GM18517 (cell line): ENCODE measurements around the gene ATP6V1G2.
A peak's percentile ranks its signal among the peaks of the same experiment; 100 is the strongest.
"Not testable (repeated sequence)": the region's sequence is repeated elsewhere in the genome, so short reads cannot be mapped to it uniquely, and the experiment has no call there.

Source experiments
- ATAC-seq: cut with Tn5 transposase; IDR thresholded peaks from one replicate; pipeline ENCODE4 v1.9.1; 2021; ENCODE audit warnings: mild to moderate bottlenecking, moderate library complexity; ENCODE audit not compliant: unreplicated experiment

Gene ATP6V1G2

DNA sequence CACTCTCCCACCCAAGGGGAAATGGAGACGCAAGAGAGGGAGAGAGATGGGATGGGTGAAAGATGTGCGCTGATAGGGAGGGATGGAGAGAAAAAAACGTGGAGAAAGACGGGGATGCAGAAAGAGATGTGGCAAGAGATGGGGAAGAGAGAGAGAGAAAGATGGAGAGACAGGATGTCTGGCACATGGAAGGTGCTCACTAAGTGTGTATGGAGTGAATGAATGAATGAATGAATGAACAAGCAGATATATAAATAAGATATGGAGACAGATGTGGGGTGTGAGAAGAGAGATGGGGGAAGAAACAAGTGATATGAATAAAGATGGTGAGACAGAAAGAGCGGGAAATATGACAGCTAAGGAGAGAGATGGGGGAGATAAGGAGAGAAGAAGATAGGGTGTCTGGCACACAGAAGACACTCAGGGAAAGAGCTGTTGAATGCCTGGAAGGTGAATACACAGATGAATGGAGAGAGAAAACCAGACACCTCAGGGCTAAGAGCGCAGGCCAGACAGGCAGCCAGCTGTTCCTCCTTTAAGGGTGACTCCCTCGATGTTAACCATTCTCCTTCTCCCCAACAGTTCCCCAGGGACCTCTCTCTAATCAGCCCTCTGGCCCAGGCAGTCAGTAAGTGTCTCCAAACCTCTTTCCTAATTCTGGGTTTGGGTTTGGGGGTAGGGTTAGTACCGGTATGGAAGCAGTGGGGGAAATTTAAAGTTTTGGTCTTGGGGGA is 29.7 kb upstream of the ATP6V1G2 start:
- ATAC-seq, result no peak

DNA sequence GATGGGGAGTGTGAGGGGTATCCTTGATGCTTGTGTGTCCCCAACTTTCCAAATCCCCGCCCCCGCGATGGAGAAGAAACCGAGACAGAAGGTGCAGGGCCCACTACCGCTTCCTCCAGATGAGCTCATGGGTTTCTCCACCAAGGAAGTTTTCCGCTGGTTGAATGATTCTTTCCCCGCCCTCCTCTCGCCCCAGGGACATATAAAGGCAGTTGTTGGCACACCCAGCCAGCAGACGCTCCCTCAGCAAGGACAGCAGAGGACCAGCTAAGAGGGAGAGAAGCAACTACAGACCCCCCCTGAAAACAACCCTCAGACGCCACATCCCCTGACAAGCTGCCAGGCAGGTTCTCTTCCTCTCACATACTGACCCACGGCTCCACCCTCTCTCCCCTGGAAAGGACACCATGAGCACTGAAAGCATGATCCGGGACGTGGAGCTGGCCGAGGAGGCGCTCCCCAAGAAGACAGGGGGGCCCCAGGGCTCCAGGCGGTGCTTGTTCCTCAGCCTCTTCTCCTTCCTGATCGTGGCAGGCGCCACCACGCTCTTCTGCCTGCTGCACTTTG is 29.0 kb upstream of the ATP6V1G2 start, which contains the start of gene TNF:
TSS of gene TNF (plus strand) at position 231 of the 567 bp plus-strand sequence. CDS start at position 408, 177 bp downstream.
- no peak for ATAC-seq

DNA sequence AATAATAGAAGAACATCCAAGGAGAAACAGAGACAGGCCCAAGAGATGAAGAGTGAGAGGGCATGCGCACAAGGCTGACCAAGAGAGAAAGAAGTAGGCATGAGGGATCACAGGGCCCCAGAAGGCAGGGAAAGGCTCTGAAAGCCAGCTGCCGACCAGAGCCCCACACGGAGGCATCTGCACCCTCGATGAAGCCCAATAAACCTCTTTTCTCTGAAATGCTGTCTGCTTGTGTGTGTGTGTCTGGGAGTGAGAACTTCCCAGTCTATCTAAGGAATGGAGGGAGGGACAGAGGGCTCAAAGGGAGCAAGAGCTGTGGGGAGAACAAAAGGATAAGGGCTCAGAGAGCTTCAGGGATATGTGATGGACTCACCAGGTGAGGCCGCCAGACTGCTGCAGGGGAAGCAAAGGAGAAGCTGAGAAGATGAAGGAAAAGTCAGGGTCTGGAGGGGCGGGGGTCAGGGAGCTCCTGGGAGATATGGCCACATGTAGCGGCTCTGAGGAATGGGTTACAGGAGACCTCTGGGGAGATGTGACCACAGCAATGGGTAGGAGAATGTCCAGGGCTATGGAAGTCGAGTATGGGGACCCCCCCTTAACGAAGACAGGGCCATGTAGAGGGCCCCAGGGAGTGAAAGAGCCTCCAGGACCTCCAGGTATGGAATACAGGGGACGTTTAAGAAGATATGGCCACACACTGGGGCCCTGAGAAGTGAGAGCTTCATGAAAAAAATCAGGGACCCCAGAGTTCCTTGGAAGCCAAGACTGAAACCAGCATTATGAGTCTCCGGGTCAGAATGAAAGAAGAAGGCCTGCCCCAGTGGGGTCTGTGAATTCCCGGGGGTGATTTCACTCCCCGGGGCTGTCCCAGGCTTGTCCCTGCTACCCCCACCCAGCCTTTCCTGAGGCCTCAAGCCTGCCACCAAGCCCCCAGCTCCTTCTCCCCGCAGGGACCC is 28.0 kb upstream of the ATP6V1G2 start:
- ATAC-seq, result no peak

DNA sequence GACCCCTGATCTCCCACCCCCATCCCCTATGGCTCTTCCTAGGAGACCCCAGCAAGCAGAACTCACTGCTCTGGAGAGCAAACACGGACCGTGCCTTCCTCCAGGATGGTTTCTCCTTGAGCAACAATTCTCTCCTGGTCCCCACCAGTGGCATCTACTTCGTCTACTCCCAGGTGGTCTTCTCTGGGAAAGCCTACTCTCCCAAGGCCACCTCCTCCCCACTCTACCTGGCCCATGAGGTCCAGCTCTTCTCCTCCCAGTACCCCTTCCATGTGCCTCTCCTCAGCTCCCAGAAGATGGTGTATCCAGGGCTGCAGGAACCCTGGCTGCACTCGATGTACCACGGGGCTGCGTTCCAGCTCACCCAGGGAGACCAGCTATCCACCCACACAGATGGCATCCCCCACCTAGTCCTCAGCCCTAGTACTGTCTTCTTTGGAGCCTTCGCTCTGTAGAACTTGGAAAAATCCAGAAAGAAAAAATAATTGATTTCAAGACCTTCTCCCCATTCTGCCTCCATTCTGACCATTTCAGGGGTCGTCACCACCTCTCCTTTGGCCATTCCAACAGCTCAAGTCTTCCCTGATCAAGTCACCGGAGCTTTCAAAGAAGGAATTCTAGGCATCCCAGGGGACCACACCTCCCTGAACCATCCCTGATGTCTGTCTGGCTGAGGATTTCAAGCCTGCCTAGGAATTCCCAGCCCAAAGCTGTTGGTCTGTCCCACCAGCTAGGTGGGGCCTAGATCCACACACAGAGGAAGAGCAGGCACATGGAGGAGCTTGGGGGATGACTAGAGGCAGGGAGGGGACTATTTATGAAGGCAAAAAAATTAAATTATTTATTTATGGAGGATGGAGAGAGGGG is 27.1 kb upstream of the ATP6V1G2 start:
- no peak for ATAC-seq

DNA sequence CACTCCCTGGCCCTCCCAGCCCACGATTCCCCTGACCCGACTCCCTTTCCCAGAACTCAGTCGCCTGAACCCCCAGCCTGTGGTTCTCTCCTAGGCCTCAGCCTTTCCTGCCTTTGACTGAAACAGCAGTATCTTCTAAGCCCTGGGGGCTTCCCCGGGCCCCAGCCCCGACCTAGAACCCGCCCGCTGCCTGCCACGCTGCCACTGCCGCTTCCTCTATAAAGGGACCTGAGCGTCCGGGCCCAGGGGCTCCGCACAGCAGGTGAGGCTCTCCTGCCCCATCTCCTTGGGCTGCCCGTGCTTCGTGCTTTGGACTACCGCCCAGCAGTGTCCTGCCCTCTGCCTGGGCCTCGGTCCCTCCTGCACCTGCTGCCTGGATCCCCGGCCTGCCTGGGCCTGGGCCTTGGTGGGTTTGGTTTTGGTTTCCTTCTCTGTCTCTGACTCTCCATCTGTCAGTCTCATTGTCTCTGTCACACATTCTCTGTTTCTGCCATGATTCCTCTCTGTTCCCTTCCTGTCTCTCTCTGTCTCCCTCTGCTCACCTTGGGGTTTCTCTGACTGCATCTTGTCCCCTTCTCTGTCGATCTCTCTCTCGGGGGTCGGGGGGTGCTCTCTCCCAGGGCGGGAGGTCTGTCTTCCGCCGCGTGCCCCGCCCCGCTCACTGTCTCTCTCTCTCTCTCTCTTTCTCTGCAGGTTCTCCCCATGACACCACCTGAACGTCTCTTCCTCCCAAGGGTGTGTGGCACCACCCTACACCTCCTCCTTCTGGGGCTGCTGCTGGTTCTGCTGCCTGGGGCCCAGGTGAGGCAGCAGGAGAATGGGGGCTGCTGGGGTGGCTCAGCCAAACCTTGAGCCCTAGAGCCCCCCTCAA is 25.9 kb upstream of the ATP6V1G2 start, which contains the start of gene LTA:
TSS of gene LTA (plus strand) at position 249 of the 871 bp plus-strand sequence. CDS start at position 703, 454 bp downstream.
- no peak for ATAC-seq

DNA sequence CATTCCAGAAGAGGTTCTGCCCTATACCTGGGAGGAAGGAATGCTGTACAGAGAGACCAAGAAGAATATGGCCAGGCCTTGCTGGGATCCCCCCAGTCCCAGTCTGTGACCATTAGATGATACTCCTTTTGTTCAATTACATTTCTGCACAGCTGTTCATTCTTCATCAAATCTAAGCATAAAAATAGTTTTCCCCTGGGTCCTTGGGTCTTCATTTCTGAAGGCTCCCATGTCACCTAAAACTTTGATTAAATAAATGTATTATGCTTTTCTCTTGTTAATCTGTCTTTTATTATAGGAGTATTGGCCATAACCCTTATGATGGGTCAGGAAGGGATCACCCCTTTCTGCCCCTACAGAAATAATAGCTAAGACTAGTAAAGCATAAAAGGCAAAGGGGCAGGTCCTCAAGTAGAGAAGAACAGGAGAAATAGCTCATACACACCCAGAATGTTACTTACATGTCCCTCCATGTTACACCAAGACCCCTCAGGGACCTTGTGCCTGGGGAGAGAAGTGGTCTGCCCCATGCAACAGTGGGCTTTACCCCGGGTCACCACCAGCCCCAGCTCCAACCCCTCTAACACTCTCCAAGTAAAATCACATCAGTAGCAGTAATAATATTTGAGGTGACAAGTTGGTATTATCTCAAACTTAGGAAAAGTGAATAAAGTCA is 23.6 kb upstream of the ATP6V1G2 start:
- ATAC-seq, result no peak

DNA sequence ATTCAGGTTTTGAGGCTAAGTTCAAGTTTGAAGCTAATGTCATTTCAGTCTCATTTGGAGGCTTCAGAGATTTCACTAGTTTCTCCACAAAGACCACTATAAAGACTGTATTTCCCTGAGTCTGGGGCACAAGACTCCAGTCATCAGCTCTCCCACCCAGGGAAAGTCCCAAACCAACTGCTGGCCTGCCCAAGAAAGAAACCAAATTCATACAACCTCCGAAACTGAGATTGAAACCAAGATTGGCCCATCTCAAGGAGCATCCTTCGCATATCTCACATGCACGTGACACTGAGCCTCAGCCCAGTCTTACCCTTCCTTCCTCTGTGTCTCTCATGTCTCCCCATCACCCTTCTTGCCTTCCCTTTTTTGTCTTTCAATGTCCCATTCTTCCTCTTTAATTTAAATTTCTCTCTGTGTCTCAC is 22.1 kb upstream of the ATP6V1G2 start:
- ATAC-seq, result peak; percentile 77

DNA sequence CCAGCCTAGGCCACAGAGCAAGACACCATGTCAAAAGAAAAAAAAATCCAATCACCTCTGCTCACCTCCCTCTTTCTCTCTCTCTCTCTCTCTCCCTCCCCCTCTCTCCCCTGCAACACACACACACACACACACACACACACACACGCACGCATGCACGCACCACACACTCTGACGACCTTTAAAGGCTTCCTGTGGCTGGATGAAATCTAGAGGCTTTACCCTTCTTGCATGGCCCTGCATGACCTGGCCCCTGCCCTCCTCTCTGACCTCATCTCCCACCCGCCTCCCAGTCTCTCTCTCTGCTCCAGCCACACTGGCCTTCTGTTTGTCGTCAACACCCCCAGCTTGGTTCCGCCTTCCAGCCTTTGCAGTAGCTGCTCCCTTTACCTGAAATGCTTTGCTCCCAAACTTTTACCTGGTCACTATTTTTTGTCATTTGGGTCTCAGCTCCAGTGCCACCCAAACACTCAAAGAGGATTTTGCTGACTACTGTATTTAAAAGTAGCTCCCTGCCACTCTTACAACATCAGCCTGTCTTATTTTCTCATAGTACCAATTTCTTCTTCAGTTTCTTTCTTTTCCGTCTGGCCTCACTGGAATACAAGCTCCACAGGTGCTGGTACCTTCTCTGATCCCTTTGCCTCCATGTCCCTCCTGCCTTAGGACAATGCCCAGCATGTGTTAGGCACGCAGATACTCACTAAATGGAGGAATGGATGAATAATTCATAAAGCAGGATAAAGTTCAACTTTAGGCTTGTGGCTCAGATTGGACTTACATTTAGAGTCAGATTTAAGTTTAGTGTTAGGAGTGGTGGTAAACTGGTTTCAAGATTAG is 21.3 kb upstream of the ATP6V1G2 start:
- ATAC-seq, result no peak

DNA sequence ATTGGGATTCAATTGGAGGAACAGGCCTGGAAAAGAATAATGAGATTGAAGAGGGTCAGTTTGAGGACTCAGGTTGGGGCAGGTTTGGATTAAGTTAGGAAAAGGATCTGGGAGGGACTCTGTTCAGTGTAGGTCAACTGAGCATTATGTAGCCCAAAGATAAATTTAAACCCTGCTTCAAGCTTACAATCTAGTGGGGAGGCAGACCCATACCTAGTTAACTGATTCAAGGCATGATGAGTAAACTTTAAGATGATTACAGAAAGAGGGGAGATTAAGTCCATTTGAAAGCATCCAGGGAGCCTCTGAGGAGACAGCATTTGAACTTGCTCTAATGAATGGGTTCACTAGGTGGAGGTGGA is 14.3 kb upstream of the ATP6V1G2 start:
- ATAC-seq, result no peak

DNA sequence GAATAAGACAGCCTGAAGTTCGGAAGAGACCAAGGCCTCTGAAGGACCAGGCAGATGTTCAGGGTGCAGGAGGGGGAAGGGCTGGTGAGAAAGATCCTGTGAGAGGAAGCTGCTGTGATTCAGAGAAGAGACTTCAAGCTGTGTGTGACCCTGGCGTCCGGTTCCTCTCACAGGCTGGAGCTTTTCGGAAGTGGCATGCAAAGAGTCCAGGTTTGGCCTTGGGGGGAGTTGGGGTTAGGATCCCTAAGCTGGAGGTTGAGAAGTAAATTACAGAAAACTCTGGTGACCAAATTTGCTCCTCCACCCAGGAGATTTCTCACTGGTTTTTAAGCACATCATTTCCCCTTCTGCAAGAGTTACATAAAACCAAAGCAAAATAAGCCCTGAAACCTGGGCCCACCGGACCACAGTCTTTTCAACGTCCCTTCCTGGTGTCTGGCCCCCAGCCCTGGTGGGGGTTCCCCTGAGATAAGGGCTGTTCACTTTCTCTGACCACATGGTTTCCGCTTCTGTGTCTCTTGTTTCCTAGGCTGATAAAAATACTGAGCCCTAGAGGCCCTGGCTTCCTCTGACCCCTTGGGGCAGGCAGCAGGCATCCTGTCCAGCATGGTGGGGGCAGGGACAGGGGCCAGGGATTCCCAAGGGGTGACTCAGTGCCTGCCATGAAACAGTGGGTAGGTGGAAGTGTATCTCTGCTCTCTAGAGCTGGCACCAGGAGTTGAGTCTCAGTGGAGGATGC is 13.7 kb upstream of the ATP6V1G2 start:
- ATAC-seq, result peak; percentile 66

DNA sequence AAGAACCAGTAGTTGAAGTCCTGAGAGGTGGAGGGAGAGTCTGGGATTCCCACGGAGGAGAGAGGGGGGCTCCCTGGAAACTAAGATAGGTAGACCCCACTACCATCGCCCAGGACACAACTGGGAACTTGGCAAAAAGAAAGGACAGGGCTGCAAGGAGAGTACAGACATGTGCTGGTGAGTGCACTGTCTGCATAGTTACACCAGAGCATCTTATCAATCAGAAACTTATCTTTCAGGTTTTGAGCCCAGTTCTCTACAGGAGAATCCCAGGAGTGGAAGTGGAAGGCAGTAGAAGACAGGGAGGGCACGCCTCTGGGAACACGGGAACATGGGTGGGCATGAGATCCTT is 13.2 kb upstream of the ATP6V1G2 start:
- ATAC-seq, result no peak

DNA sequence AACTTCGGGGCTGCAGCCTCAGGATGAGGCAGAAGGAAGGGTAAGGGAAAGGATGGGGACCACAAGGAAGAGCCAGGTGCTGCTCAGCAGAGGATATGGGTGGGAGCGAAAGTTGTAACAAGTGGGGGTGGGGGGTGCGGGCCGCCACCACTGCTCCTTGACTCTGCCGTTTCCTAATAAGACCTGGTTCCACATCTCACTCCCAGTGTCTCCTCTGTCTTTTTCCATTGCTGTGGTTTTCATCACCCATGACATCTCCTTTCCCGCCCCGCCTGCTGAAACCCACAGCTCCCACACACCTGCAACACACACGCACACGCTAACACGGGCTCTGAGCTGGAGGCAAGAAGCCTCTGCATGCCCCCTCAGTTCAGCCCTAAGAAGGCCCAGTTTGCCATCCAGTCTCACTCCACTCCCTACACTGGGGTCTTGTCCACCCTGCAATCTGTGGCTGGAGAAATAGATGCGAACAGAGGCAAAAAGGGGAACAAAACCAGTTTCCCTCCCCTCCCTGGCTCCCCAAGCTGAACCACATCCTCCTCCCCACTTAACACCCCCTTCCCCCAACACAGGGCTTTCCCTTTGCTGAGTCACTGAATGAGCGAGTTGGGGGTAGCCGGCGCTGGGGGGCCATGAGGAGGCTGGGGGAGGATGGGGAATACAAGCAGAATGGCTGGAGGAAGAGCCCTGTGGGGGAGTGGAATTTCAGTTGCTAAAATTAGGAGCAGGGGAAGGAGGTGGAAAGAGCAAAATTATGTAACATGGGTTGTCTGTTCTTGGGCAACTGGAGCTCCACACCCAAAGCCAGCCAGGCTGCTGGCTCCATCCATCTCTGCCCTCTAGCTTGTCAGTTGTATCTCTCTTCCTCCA is 12.5 kb upstream of the ATP6V1G2 start:
- no peak for ATAC-seq

DNA sequence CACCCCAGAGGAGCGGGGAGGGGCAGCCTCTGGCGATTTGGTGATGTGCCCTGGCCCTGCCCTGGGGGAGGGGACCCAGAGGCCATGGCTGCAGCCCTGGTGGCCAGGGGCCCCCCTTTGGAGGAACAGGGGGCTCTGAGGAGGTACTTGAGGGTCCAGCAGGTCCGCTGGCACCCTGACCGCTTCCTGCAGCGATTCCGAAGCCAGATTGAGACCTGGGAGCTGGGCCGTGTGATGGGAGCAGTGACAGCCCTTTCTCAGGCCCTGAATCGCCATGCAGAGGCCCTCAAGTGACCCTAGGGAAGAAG is 11.9 kb upstream of the ATP6V1G2 start:
- ATAC-seq, result no peak

DNA sequence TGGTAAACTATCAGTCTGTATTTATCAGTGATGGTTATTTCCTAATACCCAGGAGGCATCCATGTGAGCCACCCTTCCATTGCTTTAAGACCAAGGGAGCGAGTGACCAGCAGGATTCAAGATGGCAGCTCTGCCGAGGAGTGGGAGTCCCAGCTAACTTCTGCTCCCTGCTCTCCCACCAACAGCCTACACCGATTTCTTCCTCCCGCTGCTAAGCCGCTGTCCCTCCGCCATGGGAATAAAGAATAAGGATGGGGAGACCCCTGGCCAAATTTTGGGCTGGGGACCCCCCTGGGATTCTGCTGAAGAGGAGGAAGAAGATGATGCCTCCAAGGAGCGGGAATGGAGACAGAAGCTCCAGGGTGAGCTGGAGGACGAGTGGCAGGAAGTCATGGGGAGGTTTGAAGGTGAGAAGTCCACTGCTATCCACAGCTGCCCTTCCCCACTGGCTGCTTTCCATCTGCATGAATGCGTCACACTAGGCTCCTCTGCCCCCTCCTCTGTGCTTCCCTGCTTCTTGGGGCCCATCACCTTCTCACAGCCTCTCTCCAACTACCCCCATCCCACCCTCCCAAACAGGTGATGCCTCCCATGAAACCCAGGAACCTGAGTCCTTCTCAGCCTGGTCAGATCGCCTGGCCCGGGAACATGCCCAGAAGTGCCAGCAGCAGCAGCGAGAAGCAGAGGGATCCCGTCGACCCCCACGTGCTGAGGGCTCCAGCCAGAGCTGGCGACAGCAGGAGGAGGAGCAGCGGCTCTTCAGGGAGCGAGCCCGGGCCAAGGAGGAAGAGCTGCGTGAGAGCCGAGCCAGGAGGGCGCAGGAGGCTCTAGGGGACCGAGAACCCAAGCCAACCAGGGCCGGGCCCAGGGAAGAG is 11.3 kb upstream of the ATP6V1G2 start:
- no peak for ATAC-seq

DNA sequence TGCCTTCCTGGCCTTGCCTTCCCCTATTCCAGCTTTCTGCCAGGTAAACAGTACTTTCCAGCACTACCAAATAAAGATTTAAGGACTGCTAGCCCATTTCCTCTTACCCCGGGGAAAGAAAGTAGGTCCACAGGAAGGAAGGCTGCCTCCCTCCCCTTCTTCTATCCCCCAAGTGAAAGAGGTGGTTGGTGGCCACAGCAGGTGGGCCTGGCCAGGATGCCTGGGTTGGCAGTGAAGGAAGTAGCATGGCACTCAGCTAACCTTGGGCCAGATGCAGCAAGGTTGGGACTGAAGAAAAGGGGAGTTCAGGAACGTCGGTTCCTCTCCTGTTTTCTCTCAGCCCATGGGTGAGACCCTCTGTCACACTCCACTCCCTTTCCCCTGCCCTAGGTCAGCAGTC is 9.9 kb upstream of the ATP6V1G2 start:
- ATAC-seq, result no peak

DNA sequence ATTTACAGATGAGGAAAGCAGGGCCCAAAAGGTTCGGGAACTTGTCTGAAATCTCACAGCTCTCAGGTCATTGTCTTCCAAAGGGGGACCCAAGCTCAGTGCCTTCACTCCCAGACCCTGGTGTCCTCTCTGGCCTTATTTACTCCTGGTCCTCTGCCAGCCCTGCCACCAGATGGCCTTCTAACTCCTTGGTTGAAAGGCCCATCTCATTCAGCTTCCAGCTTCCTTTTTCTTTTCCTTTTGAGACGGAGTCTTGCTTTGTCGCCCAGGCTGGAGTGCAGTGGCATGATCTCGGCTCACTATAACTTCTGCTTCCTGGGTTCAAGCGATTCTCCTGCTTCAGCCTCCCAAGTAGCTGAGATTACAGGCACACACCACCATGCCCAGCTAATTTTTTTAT is 5.0 kb upstream of the ATP6V1G2 start:
- not testable (repeated sequence) for ATAC-seq
